Measurements from ENCODE around the gene HES4. TPM values are rescaled to one million over a fixed set of nuclear protein-coding genes. Genes with fewer than 3 reads are reported as not detected.
"Not testable (repeated sequence)": the region's sequence is repeated elsewhere in the genome, so short reads cannot be mapped to it uniquely, and the experiment has no call there.

The HES4 gene
- polyA plus RNA-seq, 1 of the 3 experiments (the other 2 are of a cell fraction): 4.7 TPM

- H3K9me2 ChIP-seq; H3K4me2 ChIP-seq; H3K9ac ChIP-seq; H3K4me3 ChIP-seq (ENCODE audit: low read depth in 2 of 2, low read length in 1 of 2); H3K27me3 ChIP-seq (ENCODE audit: insufficient read depth); H2AFZ ChIP-seq (ENCODE audit: low read depth); H3K9me3 ChIP-seq; DNase-seq; H3K27ac ChIP-seq (ENCODE audit: low read depth in 2 of 2, low read length in 1 of 2); H4K20me1 ChIP-seq (ENCODE audit: insufficient read depth); H3F3A ChIP-seq (replicated peaks; ENCODE audit: insufficient read depth); H3K36me3 ChIP-seq (replicated peaks in 1 of 2; ENCODE audit: control insufficient read depth in 1 of 2, insufficient read depth in 2 of 2, low read length in 1 of 2); H3K79me2 ChIP-seq (ENCODE audit: insufficient read depth): not testable (repeated sequence)
- WGBS (ENCODE audit: low lambda C conversion rate): 93% methylated on average over 3 of the region's 26 CpGs
- peaks cover 0 to 17% of the 10 kb centered on the region in 2 experiments; a peak in 1 of 4 replicates for H3K4me1 ChIP-seq (ENCODE audit: control insufficient read depth in 1 of 2, insufficient read depth in 2 of 2, low read depth in 1 of 2, low read length in 1 of 2)
- POLR2A ChIA-PET: interaction anchor here (0.9 to 1.4 kb wide), 2 partner anchors 13 kb away, joined by 3 to 5 read pairs; no protein-coding TSS in a partner anchor
- CTCF ChIA-PET: interaction anchor here (1.0 to 6.1 kb wide), 13 partner anchors 11 to 45 kb away, joined by 3 to 46 read pairs (median 7); partner anchors contain the start of gene PERM1
Observed at GRCh38 chr1:1018321-1018685, 18.4 kb upstream of the HES4 start.

- H2AFZ ChIP-seq (ENCODE audit: low read depth); DNase-seq; H3K9ac ChIP-seq; H4K20me1 ChIP-seq (ENCODE audit: insufficient read depth); H3K4me2 ChIP-seq; H3K79me2 ChIP-seq (ENCODE audit: insufficient read depth); H3K9me3 ChIP-seq; H3K27me3 ChIP-seq (ENCODE audit: insufficient read depth); H3K27ac ChIP-seq (ENCODE audit: low read depth in 2 of 2, low read length in 1 of 2); H3K36me3 ChIP-seq (replicated peaks in 1 of 2; ENCODE audit: control insufficient read depth in 1 of 2, insufficient read depth in 2 of 2, low read length in 1 of 2); H3K9me2 ChIP-seq; H3F3A ChIP-seq (replicated peaks; ENCODE audit: insufficient read depth); H3K4me3 ChIP-seq (ENCODE audit: low read depth in 2 of 2, low read length in 1 of 2): not testable (repeated sequence)
- ChIA-PET CTCF (interaction anchor here (1.2 to 6.1 kb wide), 5 partner anchors 12 to 31 kb away, joined by 3 to 38 read pairs (median 10); no protein-coding TSS in a partner anchor), POLR2A (interaction anchor here (0.9 kb wide), 1 partner anchor 13 kb away, joined by 3 read pairs; no protein-coding TSS in a partner anchor)
- WGBS (ENCODE audit: low lambda C conversion rate): 84% methylated on average over 11 of the region's 17 CpGs
- peaks cover 0 to 17% of the 10 kb centered on the region in 2 experiments; a peak in 1 of 4 replicates for H3K4me1 ChIP-seq (ENCODE audit: control insufficient read depth in 1 of 2, insufficient read depth in 2 of 2, low read depth in 1 of 2, low read length in 1 of 2)
Observed at GRCh38 chr1:1017397-1018320, 17.8 kb upstream of the HES4 start.

- H4K20me1 ChIP-seq (ENCODE audit: insufficient read depth): no peaks in the 10 kb centered on the region
- no peak overlapping the region for H3K4me3 ChIP-seq (ENCODE audit: low read depth in 2 of 2, low read length in 1 of 2)
- no peak overlapping the region for H2AFZ ChIP-seq (ENCODE audit: low read depth)
- 90% methylated on average over 15 of the region's 20 CpGs for WGBS (ENCODE audit: low lambda C conversion rate)
- H3K27ac ChIP-seq (ENCODE audit: low read depth in 2 of 2, low read length in 1 of 2): no peak overlapping the region
- H3K9me3 ChIP-seq: no peaks in the 10 kb centered on the region
- TF ChIP-seq CTCF (IDR thresholded peaks at IDR 0.05) (peak; percentile 44), RAD21 (IDR thresholded peaks at IDR 0.05; ENCODE audit: low read length) (peak; percentile 42), GATA2 (CRISPR knock-in tag; IDR thresholded peaks at IDR 0.05) (no peak), REST (IDR thresholded peaks at IDR 0.05; ENCODE audit: low read depth, low read length) (no peak), FOSL2 (IDR thresholded peaks at IDR 0.05; ENCODE audit: borderline replicate concordance, low read depth) (no peak)
- H3K27me3 ChIP-seq (ENCODE audit: insufficient read depth): no peaks in the 10 kb centered on the region
- no peaks in the 10 kb centered on the region for H3K9me2 ChIP-seq
- ChIA-PET CTCF (interaction anchor here (0.9 to 6.1 kb wide), 11 partner anchors 10 to 65 kb away, joined by 3 to 38 read pairs (median 6); no protein-coding TSS in a partner anchor), POLR2A (interaction anchor here (1.0 kb wide), 1 partner anchor 10 kb away, joined by 3 read pairs; no protein-coding TSS in a partner anchor)
- H3K4me2 ChIP-seq: no peak overlapping the region
- H3K4me1 ChIP-seq (ENCODE audit: control insufficient read depth in 1 of 2, insufficient read depth in 2 of 2, low read depth in 1 of 2, low read length in 1 of 2): peaks cover 0 to 7% of the 10 kb centered on the region in 2 experiments; a peak in 1 of 4 replicates
- no peaks in the 10 kb centered on the region for H3K36me3 ChIP-seq (replicated peaks in 1 of 2; ENCODE audit: control insufficient read depth in 1 of 2, insufficient read depth in 2 of 2, low read length in 1 of 2)
- H3K9ac ChIP-seq: no peak overlapping the region
- no peaks in the 10 kb centered on the region for H3K79me2 ChIP-seq (ENCODE audit: insufficient read depth)
- peak; percentile 65 for DNase-seq
- H3F3A ChIP-seq (replicated peaks; ENCODE audit: insufficient read depth): no peaks in the 10 kb centered on the region
Observed at GRCh38 chr1:1014799-1015681, 15.1 kb upstream of the HES4 start.
